ENCODE measurements around the gene STXBP6.

The STXBP6 gene

GRCh38 chr14:25014440-25014839 lies 35.5 kb downstream of the STXBP6 start:
- no peak for DNase-seq

GRCh38 chr14:25011095-25011494 lies 38.9 kb downstream of the STXBP6 start:
- no peak for DNase-seq

- DNase-seq = peak; percentile 16
These were observed 39.5 kb downstream of the STXBP6 start for GRCh38 chr14:25010471-25010870.

GRCh38 chr14:25009891-25010290 lies 40.1 kb downstream of the STXBP6 start:
- DNase-seq = peak; percentile 81

GRCh38 chr14:25007832-25008231 lies 42.1 kb downstream of the STXBP6 start:
- DNase-seq = peak; percentile 13

GRCh38 chr14:25006961-25007795 lies 42.8 kb downstream of the STXBP6 start:
- DNase-seq = peak; percentile 94

GRCh38 chr14:25006031-25006430 lies 43.9 kb downstream of the STXBP6 start:
- DNase-seq = no peak

- no peak for DNase-seq
These were observed 45.5 kb downstream of the STXBP6 start for GRCh38 chr14:25004389-25004809.

GRCh38 chr14:25003537-25003936 lies 46.4 kb downstream of the STXBP6 start:
- DNase-seq = peak; percentile 61

GRCh38 chr14:25001601-25002000 lies 48.3 kb downstream of the STXBP6 start:
- DNase-seq = no peak

- DNase-seq = peak; percentile 84
These were observed 48.8 kb downstream of the STXBP6 start for GRCh38 chr14:25001156-25001555.

- no peak for DNase-seq
These were observed 50.8 kb downstream of the STXBP6 start for GRCh38 chr14:24999157-24999556.

- DNase-seq = no peak
These were observed 52.8 kb downstream of the STXBP6 start for GRCh38 chr14:24996930-24997725.

GRCh38 chr14:24995016-24995415 lies 54.9 kb downstream of the STXBP6 start:
- DNase-seq = no peak

GRCh38 chr14:24993631-24994030 lies 56.3 kb downstream of the STXBP6 start:
- no peak for DNase-seq

- DNase-seq = no peak
These were observed 57.2 kb downstream of the STXBP6 start for GRCh38 chr14:24992624-24993360.

GRCh38 chr14:24991821-24992220 lies 58.1 kb downstream of the STXBP6 start:
- no peak for DNase-seq

GRCh38 chr14:24991288-24991687 lies 58.7 kb downstream of the STXBP6 start:
- no peak for DNase-seq

GRCh38 chr14:24990773-24991172 lies 59.2 kb downstream of the STXBP6 start:
- DNase-seq = no peak

- DNase-seq = no peak
These were observed 59.9 kb downstream of the STXBP6 start for GRCh38 chr14:24990050-24990449.

GRCh38 chr14:24988760-24989159 lies 61.2 kb downstream of the STXBP6 start:
- no peak for DNase-seq

GRCh38 chr14:24986206-24986893 lies 63.6 kb downstream of the STXBP6 start:
- DNase-seq = no peak

All from fibroblast of skin of back (primary cell).